Transverse colon (tissue), 3 donors: Measurements from ENCODE around the gene ODF2L.

Experiments
- POLR2A ChIP-seq: fragments of 450-650 bp; IDR thresholded peaks from one replicate; pipeline ENCODE4 v1.6.1; 2016; ENCODE audit warnings: antibody characterized with exemption, mild to moderate bottlenecking, moderate library complexity
- TF ChIP-seq, protein P1 (sequence below), 5 experiments: fragments of 200-600 bp in 3 of 5; fragments of 450-650 bp in 2 of 5; sonication (generic) in 3 of 5; IDR thresholded peaks; 1 replicate in 2 of 5; 2 replicates in 3 of 5; pipeline ENCODE4 v1.5.1; 2016 to 2017; ENCODE audit warnings: antibody characterized with exemption in 5 of 5, inconsistent platforms in 3 of 5, mild to moderate bottlenecking in 2 of 5, moderate library complexity in 1 of 5

GRCh38 chr1:86339014-86339812 is 56.9 kb downstream of the ODF2L start:
- TF ChIP-seq POLR2A: no peak
- TF ChIP-seq, protein P1, sequence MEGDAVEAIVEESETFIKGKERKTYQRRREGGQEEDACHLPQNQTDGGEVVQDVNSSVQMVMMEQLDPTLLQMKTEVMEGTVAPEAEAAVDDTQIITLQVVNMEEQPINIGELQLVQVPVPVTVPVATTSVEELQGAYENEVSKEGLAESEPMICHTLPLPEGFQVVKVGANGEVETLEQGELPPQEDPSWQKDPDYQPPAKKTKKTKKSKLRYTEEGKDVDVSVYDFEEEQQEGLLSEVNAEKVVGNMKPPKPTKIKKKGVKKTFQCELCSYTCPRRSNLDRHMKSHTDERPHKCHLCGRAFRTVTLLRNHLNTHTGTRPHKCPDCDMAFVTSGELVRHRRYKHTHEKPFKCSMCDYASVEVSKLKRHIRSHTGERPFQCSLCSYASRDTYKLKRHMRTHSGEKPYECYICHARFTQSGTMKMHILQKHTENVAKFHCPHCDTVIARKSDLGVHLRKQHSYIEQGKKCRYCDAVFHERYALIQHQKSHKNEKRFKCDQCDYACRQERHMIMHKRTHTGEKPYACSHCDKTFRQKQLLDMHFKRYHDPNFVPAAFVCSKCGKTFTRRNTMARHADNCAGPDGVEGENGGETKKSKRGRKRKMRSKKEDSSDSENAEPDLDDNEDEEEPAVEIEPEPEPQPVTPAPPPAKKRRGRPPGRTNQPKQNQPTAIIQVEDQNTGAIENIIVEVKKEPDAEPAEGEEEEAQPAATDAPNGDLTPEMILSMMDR (IDR thresholded peaks at IDR 0.05): no peak
